Choroid plexus epithelial cell (primary cell): ENCODE measurements around the gene FOXRED2.
A peak's percentile ranks its signal among the peaks of the same experiment; 100 is the strongest.

Source experiments
- DNase-seq: peaks from one replicate; pipeline ENCODE4 v3.0.0-alpha.2; 2010; ENCODE audit warnings: low read depth
- H3K4me3 ChIP-seq: 2 replicates; pipeline ENCODE4 v1.5.1; 2011; ENCODE audit warnings: low read depth, mild to moderate bottlenecking, control low read depth, low read length, moderate library complexity
- CTCF ChIP-seq: conservative IDR thresholded peaks from 2 replicates; pipeline ENCODE4 v1.5.1; 2011; ENCODE audit warnings: low read depth, mild to moderate bottlenecking, control low read depth, inconsistent platforms, low read length, moderate library complexity

Gene FOXRED2

GRCh38 chr22:36481393-36482168 is 25.3 kb downstream of the FOXRED2 start, which contains the start of gene TXN2:
TSS of gene TXN2 (minus strand) at chr22:36481640. CDS start at chr22:36480837, 803 bp downstream.
- peak within 1 kb of the TSS; percentile 90 for H3K4me3 ChIP-seq
- TF ChIP-seq CTCF, result no peak
- DNase-seq, result peak; percentile 97

GRCh38 chr22:36480941-36481392 is 25.9 kb downstream of the FOXRED2 start:
- H3K4me3 ChIP-seq, result peak overlapping the region; percentile 90
- no peak for DNase-seq
- no peak for TF ChIP-seq CTCF

GRCh38 chr22:36478966-36479365 is 27.9 kb downstream of the FOXRED2 start:
- TF ChIP-seq CTCF, result no peak
- no peak overlapping the region for H3K4me3 ChIP-seq
- DNase-seq, result no peak

GRCh38 chr22:36475341-36475740 is 31.5 kb downstream of the FOXRED2 start:
- H3K4me3 ChIP-seq, result no peak overlapping the region
- TF ChIP-seq CTCF, result no peak
- no peak for DNase-seq

GRCh38 chr22:36472689-36473088 is 34.2 kb downstream of the FOXRED2 start:
- DNase-seq, result no peak
- no peak overlapping the region for H3K4me3 ChIP-seq

GRCh38 chr22:36471341-36471821 is 35.5 kb downstream of the FOXRED2 start:
- no peak for TF ChIP-seq CTCF
- DNase-seq, result peak; percentile 48
- H3K4me3 ChIP-seq, result no peak overlapping the region

More at GRCh38 chr22:36472689-36473088, 34.2 kb downstream of the FOXRED2 start:
- no peak for TF ChIP-seq CTCF

- no peak overlapping the region for H3K4me3 ChIP-seq
- no peak for TF ChIP-seq CTCF
- peak; percentile 75 for DNase-seq
Measured at GRCh38 chr22:36470994-36471331, 35.9 kb downstream of the FOXRED2 start.
